ENCODE measurements around the gene EGLN1.
"Not testable (repeated sequence)": the region's sequence is repeated elsewhere in the genome, so short reads cannot be mapped to it uniquely, and the experiment has no call there.

DNA sequence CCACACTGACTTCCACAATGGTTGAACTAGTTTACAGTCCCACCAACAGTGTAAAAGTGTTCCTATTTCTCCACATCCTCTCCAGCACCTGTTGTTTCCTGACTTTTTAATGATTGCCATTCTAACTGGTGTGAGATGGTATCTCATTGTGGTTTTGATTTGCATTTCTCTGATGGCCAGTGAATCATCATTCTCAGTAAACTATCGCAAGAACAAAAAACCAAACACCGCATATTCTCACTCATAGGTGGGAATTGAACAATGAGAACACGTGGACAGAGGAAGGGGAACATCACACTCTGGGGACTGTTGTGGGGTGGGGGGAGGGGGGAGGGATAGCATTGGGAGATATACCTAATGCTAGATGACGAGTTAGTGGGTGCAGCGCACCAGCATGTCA lies 49.4 kb upstream of the EGLN1 start:
- TF ChIP-seq, protein P1, sequence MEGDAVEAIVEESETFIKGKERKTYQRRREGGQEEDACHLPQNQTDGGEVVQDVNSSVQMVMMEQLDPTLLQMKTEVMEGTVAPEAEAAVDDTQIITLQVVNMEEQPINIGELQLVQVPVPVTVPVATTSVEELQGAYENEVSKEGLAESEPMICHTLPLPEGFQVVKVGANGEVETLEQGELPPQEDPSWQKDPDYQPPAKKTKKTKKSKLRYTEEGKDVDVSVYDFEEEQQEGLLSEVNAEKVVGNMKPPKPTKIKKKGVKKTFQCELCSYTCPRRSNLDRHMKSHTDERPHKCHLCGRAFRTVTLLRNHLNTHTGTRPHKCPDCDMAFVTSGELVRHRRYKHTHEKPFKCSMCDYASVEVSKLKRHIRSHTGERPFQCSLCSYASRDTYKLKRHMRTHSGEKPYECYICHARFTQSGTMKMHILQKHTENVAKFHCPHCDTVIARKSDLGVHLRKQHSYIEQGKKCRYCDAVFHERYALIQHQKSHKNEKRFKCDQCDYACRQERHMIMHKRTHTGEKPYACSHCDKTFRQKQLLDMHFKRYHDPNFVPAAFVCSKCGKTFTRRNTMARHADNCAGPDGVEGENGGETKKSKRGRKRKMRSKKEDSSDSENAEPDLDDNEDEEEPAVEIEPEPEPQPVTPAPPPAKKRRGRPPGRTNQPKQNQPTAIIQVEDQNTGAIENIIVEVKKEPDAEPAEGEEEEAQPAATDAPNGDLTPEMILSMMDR (IDR thresholded peaks at IDR 0.05; ENCODE audit: low read length), result not testable (repeated sequence)
- not testable (repeated sequence) for TF ChIP-seq EZH2 (IDR thresholded peaks at IDR 0.05; ENCODE audit: borderline replicate concordance, low read length)
